Measurements from ENCODE around the gene ALK.

The ALK gene

GRCh38 chr2:29749041-29749440 lies 172.3 kb downstream of the ALK start:
- no peak for DNase-seq

- no peak for DNase-seq
Observed at GRCh38 chr2:29747786-29748470, 173.5 kb downstream of the ALK start.

- DNase-seq: no peak
Observed at GRCh38 chr2:29744976-29745375, 176.4 kb downstream of the ALK start.

- DNase-seq: no peak
Observed at GRCh38 chr2:29743516-29743915, 177.9 kb downstream of the ALK start.

GRCh38 chr2:29742656-29743055 lies 178.7 kb downstream of the ALK start:
- no peak for DNase-seq

GRCh38 chr2:29741132-29741531 lies 180.3 kb downstream of the ALK start:
- DNase-seq: no peak

GRCh38 chr2:29733965-29734364 lies 187.4 kb downstream of the ALK start:
- DNase-seq: no peak

GRCh38 chr2:29733213-29733612 lies 188.2 kb downstream of the ALK start:
- DNase-seq: no peak

- no peak for DNase-seq
Observed at GRCh38 chr2:29731948-29732347, 189.4 kb downstream of the ALK start.

- no peak for DNase-seq
Observed at GRCh38 chr2:29729932-29730331, 191.5 kb downstream of the ALK start.

GRCh38 chr2:29729401-29729800 lies 192.0 kb downstream of the ALK start:
- DNase-seq: no peak

GRCh38 chr2:29726976-29727375 lies 194.4 kb downstream of the ALK start:
- no peak for DNase-seq

GRCh38 chr2:29725610-29726009 lies 195.8 kb downstream of the ALK start:
- DNase-seq: no peak

GRCh38 chr2:29724282-29724681 lies 197.1 kb downstream of the ALK start:
- DNase-seq: no peak

- no peak for DNase-seq
Observed at GRCh38 chr2:29723255-29724001, 198.0 kb downstream of the ALK start.

GRCh38 chr2:29719639-29720038 lies 201.7 kb downstream of the ALK start:
- no peak for DNase-seq

GRCh38 chr2:29718076-29718686 lies 203.2 kb downstream of the ALK start:
- DNase-seq: no peak

- DNase-seq: no peak
Observed at GRCh38 chr2:29715655-29716054, 205.7 kb downstream of the ALK start.

- DNase-seq: no peak
Observed at GRCh38 chr2:29714333-29714732, 207.1 kb downstream of the ALK start.

- no peak for DNase-seq
Observed at GRCh38 chr2:29706171-29706720, 215.1 kb downstream of the ALK start.

GRCh38 chr2:29705616-29706015 lies 215.8 kb downstream of the ALK start:
- DNase-seq: no peak

- DNase-seq: no peak
Observed at GRCh38 chr2:29703336-29703735, 218.1 kb downstream of the ALK start.

GRCh38 chr2:29702276-29702675 lies 219.1 kb downstream of the ALK start:
- DNase-seq: no peak

- no peak for DNase-seq
Observed at GRCh38 chr2:29700560-29700959, 220.8 kb downstream of the ALK start.

All from COR-L47 (cell line).